Renal pelvis (tissue), 4 donors: ENCODE results near the gene RYR3. TPM values are rescaled to one million over a fixed set of nuclear protein-coding genes. Genes with fewer than 3 reads are reported as not detected.

Experiments used
- DNase-seq: peaks from one replicate; pipeline ENCODE4 v3.0.0-alpha.2; 2013
- polyA plus RNA-seq, 3 donors: library from polyadenylated mRNA; unstranded; fragments of 120-200 nt; gene quantifications; one replicate each; pipeline ENCODE4 v1.2.1, GENCODE V29; 2013; ENCODE audit not compliant: insufficient read length in 3 of 3

Gene RYR3
- polyA plus RNA-seq, 3 donors, result 8.2 to 19.2 (median 14.2) TPM

DNA sequence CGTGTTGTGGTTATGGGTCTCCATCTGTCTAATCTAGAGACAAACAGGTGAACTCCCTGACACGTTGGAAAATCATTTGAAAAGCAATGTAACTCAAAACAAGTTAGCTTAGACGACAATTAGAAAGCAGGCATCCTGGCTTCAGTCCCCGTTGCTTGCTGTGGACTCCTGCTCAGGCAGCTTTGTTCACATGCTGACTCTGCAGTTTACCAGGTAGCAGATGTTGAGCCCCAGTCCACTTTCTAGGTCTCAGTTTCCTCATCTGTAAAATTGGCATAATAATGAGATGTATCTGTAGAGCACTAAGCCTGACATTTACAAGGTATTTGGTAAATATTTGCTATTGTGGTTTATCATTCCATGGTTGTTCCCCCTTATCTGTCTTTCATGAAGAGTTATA, 330.3 kb downstream of the RYR3 start:
- DNase-seq, result no peak

DNA sequence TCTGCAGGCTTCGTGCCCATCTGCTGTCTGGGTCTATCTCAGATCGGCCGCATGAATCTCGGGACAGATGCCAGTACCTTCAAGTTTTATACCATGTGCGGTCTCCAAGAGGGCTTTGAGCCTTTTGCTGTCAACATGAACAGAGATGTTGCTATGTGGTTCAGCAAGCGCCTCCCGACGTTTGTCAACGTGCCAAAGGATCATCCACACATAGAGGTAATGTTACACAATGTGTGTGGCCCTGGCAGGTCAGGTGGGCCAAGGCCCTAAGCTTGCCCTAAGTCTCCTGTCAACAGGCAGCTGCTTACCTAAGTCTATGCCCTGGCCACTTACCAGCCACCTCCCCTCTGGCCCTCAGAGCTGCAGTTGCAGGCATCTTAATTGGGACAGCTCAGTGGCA, 333.5 kb downstream of the RYR3 start:
- DNase-seq, result no peak

DNA sequence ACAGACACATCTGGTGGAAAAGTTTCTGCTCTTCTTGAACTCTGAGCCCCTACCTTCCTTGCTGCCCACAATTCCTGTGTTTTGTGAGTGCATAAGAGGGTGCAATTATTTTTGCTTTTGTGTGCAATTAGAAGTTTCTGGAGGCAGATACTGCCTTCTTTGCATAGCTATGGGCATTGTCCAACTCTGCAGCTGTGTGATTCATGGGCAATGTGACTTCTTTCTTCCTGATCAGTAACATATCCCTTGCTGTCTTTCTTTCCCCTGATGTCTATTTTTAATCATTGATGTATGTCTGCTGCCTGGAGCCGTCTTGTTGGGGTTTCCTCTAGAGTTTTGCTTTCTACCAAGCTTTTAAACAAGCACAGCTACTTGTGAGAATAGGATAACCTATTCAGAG, 336.0 kb downstream of the RYR3 start:
- DNase-seq, result no peak

DNA sequence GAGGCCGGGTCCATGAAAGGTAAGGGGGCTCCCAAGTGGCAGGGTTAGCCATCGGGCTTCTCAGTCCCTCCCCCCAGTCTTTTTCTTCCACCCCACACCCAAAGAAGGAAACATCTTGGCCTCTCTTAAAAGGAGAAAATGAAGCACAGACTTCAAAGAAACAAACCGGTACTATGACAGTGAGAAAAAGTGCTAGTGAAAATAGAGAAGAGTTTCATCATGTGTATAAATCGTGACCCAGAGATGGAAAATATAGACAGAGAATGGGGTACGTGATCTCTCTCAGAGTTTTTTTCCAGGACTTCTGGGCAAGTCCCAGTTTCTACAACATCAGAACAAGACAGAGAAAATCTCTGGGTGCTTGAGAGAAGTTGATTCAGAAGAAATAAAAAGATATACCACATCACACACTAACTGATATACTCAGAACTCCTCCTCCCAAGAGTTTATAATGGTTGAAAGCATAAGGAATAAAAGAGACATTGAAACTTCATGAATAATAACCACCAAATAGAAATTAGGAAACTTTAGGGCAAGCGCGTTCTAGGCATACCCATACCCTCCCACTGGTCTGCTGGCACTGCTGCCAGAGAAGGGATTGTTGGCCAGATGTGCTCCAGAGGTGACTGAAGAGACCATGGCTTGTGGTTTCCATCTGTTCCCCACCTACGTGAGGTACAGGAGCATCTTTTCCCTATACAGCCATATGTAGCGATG, 338.6 kb downstream of the RYR3 start:
- no peak for DNase-seq

DNA sequence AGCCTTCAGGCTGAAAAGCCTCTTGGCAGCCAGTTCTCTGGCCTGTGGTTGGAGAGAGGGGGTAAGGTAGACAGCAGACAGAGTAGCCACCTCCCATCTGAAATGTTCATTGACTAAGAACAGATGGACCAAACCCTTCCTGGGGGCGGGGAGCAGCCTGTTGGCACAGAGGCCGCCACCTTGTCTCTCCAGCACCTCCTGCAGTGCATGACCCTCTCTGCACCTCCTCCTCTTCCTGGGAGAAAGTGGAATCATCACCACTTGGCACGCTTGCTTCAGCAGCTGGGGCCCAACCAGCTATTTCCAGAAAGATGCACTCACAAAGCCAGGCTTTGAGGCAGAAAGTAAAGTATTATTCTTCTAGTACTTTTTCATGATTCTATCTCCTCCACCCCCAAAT, 344.1 kb downstream of the RYR3 start:
- no peak for DNase-seq

DNA sequence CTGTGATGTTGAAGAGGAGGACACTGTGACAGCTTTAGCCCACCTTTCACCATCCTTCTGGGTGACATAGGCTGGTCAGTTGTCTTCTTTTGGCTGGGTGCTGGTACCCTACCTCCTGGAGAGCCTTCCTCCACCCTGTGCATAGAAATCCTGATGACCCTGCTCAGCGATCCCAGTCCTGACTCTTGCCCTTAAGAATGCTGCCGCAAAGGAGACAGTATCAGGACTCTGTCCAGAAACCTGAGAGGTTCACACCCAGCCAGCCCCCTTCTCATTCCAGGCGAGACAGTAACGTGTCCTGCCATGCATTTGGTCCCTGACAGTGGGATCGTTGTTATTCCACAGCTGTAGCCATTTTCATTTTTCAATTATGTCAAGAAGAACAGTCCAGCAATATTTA, 344.7 kb downstream of the RYR3 start:
- no peak for DNase-seq

DNA sequence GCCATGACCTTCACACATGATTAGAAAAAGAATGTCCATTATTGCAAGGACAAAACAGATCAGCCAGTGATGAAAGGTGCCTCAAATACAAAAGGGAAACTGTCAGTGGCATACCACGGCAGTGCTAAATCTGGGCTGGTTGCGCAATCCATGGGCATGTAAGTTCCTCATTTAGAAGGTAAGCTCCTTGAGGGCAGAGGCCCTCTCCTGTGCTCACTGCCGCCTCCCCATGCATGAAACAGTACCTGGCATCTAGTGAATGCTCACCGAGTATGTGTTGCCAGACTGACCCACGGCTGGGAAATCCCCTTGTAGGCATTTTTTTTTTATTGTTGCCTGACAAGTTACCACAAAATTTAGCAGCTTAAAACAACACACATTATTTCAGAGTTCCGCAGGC, 345.4 kb downstream of the RYR3 start:
- no peak for DNase-seq

DNA sequence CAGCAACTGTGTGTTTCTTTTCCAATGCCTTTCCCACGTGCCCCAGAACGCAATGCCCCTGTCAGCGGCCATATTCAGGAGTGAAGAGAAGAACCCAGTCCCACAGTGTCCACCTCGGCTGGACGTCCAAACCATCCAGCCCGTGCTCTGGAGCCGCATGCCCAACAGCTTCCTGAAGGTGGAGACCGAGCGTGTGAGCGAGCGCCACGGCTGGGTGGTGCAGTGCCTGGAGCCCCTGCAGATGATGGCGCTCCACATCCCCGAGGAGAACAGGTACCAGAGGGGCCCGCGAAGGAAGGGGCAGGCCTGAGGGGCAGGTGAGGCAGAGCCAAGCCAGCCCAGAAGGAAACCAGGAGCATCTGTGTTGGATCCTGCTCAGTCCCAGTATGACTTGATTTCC, 349.4 kb downstream of the RYR3 start:
- no peak for DNase-seq

DNA sequence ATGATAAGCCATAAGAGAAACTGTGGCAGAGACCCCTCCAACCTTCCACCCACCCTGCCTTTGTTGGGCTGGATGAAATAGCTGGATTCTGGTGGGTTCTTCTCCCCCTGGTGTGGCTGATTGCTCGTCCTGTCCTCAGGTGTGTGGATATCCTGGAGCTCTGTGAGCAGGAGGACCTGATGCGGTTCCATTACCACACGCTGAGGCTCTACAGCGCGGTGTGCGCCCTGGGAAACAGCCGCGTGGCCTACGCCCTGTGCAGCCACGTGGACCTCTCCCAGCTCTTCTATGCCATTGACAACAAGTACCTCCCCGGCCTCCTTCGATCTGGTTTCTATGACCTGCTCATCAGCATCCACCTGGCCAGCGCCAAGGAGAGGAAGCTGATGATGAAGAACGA, 351.2 kb downstream of the RYR3 start:
- DNase-seq, result no peak

DNA sequence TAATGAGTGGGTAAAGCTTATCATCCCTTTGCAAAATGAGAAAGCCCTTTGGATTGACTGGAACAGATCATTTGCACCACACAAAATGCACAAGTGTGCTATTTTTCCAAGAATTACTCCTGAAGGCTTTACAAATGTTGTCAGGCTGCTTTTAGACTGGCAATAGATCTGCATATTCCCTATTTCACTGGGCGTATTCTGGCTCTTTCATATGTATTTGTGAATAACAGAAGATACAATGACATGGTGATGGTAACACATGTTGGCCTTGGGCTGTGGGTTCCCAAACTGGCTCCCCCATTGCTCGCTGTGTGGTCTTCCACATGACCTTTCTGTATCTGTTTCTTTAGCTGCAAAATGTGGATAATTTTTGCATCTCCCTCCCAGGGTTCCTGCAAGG, 354.2 kb downstream of the RYR3 start:
- no peak for DNase-seq

DNA sequence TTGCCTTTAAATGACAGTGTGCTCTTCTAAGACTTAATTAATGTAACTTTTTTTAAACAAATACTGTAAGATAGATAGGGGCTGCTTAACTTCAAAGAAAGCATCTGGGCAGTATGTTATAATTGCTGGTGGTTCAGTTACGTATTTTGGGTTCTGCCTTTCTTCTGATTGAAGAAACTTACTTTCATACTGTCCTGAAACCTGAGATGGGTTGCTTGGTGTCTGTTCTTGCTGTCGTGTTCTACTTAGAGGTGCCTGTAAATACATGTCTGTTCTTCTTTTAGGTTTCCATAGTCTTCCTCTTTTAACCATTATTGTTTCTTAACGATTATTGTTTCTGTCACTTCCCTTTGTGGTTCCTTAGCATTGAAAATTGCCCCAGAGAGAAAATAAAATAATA, 359.8 kb downstream of the RYR3 start:
- DNase-seq, result no peak

DNA sequence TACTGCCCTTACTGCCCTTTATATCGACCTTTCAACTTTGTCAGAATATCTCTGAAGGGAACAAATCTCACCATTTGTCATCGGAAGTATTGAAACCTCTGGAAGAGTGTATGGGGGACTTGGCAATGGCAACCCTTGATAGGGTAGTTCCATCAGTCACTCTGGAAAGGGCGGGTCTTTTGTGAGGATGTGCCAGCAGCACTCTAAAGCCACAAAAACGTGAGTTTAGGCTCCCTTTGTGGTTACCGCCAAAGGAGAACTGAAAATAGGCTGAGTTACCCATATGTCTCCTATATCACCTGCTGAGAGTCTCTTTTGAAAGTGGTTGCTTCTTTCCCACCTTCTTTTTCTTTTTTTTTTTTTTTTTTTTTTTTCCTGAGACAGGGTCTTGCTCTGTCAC, 360.7 kb downstream of the RYR3 start:
- DNase-seq, result no peak

DNA sequence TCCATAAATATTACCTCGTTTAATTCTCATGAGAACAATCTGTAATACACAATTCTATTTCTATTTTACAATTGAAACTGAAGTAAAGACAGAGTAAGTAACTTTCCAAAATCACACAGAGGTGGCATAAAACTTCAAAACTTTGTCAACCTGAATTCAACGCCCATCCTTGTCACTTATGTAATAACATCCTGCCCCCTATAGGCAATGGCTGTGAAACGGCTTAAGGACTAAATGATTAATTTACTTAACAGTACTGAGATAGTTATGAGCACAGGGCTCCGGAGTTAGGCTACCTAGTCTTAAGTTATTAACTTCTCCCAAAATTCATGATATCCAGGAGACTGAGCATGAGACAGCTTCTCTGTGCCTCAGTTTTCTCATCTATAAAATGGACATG, 364.5 kb downstream of the RYR3 start:
- DNase-seq, result no peak

DNA sequence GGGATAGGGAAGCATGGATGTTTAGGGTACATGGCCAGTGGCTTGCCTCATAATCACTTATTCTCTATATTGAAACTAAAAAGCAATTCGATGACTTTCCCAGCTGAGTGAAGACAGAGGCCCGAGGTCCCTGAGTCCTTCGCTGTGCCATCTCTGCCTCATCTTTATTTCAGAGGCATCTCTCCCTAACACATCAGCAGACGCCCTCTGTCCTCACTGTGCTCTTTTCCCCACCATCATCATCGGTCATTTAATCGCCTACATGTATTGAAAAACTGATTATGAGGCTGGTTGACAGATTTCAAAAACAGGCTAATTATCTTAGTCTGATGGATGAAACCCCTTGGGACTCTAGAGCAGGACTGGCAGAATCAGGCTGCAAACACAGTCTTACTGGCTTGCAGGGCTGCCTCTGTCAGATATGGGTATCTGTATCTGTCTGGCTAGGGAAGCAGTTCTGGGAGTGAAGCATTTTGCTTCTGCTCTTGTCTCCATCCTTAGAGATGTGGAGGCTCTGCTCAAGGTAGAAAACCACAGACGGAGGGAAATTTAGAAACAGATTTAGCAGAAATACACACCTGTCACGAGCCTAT, 366.6 kb downstream of the RYR3 start:
- no peak for DNase-seq

DNA sequence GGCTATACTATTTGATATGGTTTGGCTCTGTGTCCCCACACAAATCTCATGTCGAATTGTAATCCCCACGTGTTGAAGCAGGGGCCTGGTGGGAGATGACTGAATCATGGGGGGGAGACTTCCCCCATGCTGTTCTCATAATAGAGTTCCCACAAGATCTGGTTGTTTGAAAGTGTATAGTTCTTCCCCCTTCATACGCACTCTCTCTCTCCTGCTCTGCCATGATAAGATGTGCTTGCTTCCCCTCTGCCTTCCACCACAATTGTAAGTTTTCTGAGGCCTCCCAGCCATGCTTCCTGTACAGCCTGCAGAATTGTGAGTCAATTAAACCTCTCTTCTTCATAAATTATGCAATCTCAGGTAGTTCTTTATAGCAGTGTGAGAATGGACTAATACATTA, 367.4 kb downstream of the RYR3 start:
- no peak for DNase-seq

DNA sequence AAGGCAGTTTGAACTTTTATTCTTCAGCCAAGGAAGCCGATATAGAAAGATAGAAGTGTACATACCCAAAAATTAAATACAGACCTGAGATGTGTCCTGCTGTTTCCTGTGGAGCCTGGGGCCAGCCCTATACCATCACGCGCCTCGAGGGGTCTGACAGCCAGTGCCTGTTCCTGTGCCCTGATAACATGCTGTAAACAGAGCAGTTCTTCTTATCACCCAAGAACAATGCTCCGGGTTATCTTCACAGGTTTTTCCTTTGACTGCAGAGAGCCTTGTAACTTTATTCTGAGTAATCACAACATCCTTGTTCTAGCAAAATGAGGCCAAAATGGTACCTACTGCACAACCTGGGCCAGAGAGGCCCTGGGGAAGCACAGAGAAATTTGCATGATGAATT, 367.8 kb downstream of the RYR3 start:
- no peak for DNase-seq

DNA sequence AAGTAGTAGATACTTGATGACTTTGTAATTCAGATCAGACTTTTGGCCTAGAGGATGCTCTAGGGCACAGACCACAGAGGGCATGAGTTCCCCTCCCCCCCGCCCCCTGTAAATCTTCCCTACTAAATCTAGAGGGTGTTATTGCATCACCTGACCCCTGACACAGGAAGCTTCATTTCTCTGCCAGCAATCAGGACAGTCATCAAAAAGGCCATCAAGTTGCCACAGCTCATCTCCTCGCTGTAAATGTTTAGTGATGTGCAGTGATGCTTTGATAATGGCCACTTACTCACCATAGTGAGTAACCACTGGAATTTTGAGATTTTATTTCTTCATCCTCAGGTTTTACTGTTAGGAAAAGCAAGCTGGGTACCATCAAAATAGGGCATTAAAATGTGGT, 368.3 kb downstream of the RYR3 start:
- DNase-seq, result peak; percentile 68

DNA sequence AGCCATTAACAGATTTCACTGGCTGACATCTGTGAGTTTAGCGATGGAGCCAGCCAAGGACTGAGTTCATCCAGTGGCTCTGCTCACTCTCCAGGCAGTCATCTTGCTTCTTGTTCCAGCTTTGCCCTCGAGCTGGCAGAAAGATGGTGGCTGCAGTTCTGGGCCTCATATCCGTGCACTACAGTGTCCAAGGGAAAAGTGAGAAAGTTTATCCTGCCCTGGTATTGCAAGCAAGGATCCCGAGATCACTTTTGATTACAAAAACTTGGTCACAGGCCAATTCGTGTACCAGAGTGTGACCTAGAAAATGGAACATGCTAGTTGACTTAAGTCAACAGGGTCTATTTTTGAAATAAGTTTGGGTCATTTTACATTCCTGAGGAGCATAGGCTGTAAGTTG, 369.6 kb downstream of the RYR3 start:
- DNase-seq, result no peak

DNA sequence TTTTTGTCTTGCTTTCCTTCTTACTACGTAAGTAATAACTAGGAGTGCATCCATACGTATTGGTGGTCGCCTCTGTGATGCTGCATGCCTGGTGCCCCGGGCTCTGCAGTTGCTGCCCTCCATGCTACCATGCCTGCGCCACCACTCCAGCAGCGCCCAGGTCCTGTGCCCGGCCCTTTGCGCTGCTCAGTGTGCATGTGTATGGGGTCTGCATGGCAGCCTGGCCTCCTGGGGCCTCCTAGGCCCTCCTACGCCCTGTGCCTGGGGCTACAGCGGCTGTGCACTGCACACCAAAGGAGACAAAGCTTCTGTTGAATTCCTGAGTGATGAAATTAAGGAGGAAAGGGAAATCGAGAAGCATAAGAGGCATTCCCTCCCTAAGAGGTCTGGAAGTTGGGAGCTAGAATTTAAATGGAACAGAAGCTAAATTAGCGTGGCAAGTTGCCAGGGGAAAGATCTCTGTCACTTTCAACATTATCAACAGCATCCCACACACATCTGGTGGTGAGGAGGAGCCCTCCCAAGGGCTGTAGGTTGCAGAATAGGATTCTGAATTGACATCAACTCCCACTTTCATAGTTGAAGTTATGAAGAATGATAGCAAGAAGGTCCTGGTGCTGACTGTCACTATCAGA, 382.5 kb downstream of the RYR3 start:
- no peak for DNase-seq

DNA sequence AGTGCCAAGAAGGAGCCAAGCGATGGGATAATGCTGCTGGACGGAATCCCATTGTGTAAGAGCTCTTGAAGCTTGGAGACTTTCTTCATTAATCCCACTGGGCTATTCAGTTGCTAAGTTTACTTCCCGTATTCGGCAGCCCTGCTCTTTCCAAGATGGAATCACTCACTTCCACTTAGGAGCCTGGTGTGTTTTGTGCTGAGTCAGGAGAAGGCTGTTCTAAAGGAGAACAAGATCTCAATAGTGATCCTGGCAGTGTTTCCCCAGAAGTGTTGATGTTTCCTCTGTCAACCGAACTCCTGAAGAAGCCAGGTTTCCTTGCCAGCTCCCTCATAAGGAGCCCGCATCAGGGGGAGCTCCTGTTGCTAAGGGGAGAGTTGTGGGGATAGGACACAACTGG, 387.4 kb downstream of the RYR3 start:
- DNase-seq, result no peak

DNA sequence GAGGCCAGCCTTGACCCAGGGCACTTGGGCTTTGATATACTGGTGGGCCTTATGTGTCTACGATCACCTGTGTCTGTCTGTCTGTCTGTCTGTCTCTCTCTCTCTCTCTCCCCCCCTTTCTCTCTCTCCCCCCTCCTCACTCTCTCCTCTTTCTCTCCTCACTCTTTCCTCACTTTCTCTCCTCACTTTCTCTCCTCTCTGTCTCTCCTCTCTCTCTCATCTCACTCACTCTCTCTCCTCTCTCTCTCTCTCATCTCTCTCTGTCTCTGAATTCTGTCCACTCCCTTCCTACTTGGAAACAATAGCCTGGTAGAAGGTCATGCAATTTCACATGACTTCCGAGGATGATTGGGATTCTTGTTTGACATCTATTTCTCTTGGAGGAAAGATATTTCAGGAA, 388.4 kb downstream of the RYR3 start:
- DNase-seq, result no peak

DNA sequence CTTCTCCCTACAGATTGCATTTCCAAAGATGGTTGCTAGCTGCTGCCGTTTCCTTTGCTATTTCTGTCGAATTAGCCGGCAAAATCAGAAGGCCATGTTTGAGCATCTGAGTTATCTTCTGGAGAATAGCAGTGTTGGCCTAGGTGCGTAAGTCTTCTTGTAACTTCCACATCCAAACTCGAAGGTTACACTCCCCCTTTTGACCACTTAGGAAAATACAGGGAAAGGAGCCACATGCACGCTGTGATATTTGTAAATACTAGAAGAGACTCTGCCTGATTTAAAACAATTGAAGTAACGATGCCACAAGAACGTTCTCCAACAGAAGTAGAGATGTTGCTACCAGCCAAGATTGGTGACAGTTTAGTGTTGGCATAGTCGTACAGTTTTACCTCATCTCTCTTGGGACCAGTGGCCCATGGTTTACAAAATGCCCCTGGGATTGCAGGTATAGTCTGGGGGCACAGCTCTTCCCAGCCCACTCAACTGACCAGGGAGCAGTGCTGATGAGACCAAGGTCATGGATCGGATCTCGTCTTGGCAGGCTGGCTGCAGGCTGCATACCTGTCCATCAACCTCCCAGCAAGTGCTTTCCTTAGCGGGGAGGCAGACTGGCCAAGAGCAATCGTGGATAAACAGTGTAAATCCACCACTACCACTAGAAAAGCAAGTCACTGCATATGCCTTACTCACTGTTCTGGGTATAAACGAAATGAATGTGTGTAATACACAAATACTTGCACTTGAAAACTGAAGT, 389.1 kb downstream of the RYR3 start:
- no peak for DNase-seq

DNA sequence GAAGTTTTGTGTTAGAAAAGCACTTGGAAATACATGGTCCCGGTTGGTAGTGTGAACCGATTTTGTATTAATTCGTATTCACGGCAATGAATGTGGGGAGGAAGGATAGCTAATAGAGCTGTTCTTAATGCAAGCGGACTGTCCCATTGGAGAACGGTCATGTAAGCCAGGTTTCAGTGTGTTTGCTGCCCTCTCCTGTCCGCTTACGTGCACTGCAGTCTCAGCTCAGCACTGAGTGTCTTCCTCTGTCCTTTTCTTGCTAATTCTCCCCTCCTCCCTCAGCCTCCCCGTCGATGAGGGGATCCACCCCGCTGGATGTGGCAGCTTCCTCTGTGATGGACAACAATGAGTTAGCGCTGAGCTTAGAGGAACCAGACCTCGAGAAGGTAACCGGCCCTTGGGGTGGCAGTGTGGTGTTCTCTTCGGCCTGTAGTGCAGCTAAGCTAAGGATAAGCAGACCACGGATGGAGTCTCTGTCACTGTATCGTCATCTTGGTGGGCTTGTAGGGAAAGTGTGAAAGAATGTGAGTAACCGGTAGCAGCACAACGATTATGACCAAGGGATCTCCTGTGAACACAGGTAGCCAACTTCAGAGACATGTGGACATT, 390.0 kb downstream of the RYR3 start:
- peak; percentile 64 for DNase-seq
